Measurements from ENCODE around the gene FLRT1. TPM values are rescaled to one million over a fixed set of nuclear protein-coding genes. Genes with fewer than 3 reads are reported as not detected.

FLRT1 gene, protein sequence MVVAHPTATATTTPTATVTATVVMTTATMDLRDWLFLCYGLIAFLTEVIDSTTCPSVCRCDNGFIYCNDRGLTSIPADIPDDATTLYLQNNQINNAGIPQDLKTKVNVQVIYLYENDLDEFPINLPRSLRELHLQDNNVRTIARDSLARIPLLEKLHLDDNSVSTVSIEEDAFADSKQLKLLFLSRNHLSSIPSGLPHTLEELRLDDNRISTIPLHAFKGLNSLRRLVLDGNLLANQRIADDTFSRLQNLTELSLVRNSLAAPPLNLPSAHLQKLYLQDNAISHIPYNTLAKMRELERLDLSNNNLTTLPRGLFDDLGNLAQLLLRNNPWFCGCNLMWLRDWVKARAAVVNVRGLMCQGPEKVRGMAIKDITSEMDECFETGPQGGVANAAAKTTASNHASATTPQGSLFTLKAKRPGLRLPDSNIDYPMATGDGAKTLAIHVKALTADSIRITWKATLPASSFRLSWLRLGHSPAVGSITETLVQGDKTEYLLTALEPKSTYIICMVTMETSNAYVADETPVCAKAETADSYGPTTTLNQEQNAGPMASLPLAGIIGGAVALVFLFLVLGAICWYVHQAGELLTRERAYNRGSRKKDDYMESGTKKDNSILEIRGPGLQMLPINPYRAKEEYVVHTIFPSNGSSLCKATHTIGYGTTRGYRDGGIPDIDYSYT
- not detected for total RNA-seq

DNA sequence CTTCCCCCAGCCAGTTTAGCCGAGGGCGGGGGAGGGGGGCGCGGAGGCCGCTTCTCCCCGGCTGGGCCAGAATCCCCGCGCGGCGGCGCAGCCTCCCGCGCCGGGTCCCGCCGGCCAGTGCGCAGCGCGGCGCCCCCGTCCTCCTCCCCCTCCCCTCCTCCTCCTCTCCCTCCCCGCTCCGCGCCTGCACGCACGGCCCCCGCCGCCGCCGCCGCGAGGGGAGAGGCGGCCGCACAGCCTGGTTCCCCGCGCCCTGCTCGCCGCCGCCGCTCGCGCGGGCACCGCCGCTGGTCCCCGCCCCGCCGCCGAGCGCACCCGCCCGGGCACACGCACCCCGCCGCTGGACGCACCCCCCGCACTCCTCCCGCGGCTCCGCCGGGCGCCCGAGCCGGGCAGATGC lies at the start of gene FLRT1:
Gene FLRT1, plus strand, starts transcription at position 356 of the 400 bp plus-strand sequence. CDS start 80,337 bp downstream, outside the sequence.
- Mint-ChIP-seq H3K27ac (no peak within 1 kb of the TSS), H3K9me3 (no peaks in the 10 kb centered on the region), H3K36me3 (peaks cover 4% of the 10 kb centered on the region in 2 donors)
- DNase-seq (ENCODE audit: low spot score in 2 of 2) (no peak), ATAC-seq (no peak)

DNA sequence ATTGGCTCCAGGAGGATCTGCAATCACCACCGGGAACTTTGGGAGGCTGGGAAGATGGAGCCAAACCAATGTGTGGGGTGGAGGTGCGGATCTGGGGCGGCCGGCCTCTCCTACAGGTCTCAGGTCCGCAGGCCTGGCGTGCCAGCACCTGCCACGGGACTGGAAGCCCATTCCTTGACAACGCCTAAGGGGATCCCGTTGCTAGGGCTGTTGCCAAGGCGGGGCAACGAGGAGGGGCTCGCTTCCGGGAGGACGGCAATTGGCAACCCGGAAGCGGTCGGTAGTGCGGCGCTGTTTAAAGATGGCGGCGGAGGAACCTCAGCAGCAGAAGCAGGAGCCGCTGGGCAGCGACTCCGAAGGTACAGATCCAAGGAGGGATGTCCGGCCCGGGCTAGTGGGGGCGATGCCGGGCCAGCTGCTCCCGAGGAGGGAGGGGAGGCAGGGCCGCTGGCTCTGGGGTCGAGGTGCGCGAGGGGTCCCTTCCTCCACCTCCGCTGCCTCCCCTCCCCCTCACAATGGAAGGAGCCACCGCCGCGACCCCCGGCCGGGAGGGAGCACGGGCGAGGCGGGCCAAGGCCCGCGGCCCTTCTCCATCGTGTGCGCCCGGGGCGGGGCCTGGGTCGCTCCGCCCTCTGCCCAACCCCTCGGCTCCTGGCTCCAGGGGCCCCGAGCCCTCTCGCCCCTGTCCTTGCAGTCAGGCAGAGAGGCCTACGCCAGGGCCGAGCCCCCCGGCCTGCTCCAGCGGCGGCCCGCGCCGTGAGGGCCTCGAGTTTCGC lies 49.4 kb upstream of the FLRT1 start, which contains the start of gene OTUB1:
Gene OTUB1, plus strand, starts transcription at position 283 of the 776 bp plus-strand sequence. Its CDS starts 19 bp downstream, at position 302.
- H3K9me3 Mint-ChIP-seq: no peaks in the 10 kb centered on the region
- peaks cover 7 to 21% of the 10 kb centered on the region in 2 donors for H3K36me3 Mint-ChIP-seq
- peak; percentile 94 to 96 for ATAC-seq

DNA sequence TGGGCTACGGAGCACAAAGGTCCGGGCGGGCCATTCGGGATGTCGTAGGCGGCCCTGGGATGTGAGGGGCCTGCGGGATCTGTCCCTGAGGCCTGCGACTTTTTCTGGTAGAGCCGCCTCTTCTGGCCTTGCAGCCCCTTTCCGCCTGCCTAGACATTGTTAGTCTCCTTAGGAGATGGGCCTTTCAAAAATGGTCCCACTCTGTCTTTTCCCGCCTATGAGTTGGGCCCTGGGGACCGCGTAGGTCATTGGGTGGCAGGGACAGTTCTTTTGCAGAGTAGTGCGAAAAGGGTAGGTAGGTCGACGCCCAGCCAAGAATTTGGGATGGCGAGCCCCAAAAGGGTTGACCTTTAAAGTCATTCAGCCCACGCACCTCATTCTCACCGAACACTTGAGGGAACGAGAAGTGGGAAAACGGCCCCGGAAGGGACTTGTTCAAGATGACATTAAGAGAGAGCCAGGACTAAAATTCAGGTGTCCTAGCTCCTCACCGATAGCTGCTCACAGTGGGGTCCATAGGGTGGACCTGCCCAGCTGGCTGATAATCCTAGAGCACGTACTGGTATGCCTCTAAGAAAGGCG lies 48.7 kb upstream of the FLRT1 start:
- H3K27ac Mint-ChIP-seq: peak overlapping the region in 1 of 2 donors; percentile 44
- no peak for ATAC-seq
- no peak for DNase-seq (ENCODE audit: low spot score in 2 of 2)
- peaks cover 11 to 27% of the 10 kb centered on the region in 2 donors for H3K36me3 Mint-ChIP-seq
- no peaks in the 10 kb centered on the region for H3K9me3 Mint-ChIP-seq

More for the DNA sequence above, 49.4 kb upstream of the FLRT1 start, which contains the start of gene OTUB1:
- H3K27ac Mint-ChIP-seq: peak within 1 kb of the TSS; percentile 88 to 99
- DNase-seq (ENCODE audit: low spot score in 2 of 2): peak; percentile 87 to 88

DNA sequence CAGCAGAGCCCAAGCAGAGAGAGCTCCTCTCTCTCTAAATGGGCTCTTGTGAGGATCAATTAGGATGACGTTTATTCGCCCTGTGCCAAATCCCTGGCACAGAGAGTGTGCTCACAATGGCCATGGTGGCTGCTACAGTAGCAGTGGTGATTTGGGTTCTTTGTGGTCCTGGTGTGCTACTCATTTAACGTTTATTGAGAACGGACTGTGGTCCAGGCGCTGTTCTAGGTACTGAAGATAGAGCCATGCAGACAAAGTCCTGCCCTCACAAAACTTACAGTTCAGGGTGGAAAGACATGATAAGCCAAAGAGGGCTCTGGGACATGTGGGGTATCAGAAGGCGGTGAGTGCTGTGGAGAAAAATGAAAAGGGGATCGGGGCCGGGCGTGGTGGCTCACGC lies 44.2 kb upstream of the FLRT1 start:
- no peak for ATAC-seq
- Mint-ChIP-seq H3K36me3 (peaks cover 4 to 15% of the 10 kb centered on the region in 2 donors), H3K27ac (peak overlapping the region; percentile 26 to 37)

DNA sequence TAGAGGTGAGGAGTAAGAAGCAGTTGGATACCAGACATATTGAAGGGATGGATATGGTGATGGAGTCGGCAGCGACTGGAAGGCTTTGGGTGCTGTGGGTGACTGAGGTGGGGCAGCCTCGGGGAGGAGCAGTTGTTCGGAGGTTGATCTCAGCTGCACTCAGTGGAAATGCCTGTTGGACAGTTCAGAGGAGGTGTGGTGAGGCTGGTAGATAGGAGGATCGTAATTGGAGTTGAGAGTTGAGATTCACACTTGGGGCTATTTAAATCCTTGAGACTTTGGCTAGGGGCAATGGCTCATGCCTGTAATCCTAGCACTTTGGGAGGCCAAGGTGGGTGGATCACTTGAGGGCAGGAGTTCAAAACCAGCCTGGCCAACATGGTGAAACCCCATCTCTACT lies 42.6 kb upstream of the FLRT1 start:
- peak overlapping the region in 1 of 2 donors; percentile 0 for H3K27ac Mint-ChIP-seq
- DNase-seq (ENCODE audit: low spot score in 2 of 2) (no peak), ATAC-seq (no peak)
- peaks cover 4 to 15% of the 10 kb centered on the region in 2 donors for H3K36me3 Mint-ChIP-seq
- H3K9me3 Mint-ChIP-seq: no peaks in the 10 kb centered on the region

More for the DNA sequence above, 44.2 kb upstream of the FLRT1 start:
- no peak for DNase-seq (ENCODE audit: low spot score in 2 of 2)
- no peaks in the 10 kb centered on the region for H3K9me3 Mint-ChIP-seq

DNA sequence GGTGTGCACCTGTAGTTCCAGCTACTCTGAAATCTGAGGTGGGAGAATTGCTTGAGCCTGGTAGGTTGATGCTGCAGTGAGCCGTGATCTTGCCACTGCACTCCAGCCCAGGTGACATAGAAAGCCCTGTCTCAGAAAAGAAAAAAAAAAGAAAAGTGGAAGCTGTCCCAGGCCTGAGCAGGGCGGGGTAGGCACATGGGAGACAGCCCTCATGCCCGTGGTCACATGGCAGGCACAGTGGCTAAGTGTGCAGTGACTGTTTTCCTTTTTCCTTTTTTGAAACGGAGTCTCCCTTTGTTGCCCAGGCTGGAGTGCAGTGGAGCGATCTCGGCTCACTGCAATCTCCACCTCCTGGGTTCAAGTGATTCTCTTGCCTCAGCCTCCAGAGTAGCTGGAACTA lies 41.7 kb upstream of the FLRT1 start:
- Mint-ChIP-seq H3K9me3 (no peaks in the 10 kb centered on the region), H3K27ac (no peak overlapping the region), H3K36me3 (peaks cover 4 to 7% of the 10 kb centered on the region in 2 donors)
- ATAC-seq (no peak), DNase-seq (ENCODE audit: low spot score in 2 of 2) (no peak)

DNA sequence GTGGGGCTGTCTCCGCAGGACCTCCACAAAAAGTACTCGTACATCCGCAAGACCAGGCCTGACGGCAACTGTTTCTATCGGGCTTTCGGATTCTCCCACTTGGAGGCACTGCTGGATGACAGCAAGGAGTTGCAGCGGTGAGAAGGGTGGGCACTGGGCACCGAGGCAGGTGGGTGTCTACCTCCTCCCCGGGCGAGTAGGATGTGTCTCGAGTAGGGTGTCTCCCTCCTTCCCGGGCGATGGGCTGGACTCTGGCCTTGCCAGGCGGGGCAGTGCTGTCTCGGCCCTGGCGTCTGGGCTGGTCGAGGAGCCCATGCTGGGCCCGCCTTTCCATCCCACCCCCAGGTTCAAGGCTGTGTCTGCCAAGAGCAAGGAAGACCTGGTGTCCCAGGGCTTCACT lies 39.2 kb upstream of the FLRT1 start:
- Mint-ChIP-seq H3K27ac (no peak overlapping the region), H3K36me3 (peaks cover 2 to 4% of the 10 kb centered on the region in 2 donors), H3K9me3 (no peaks in the 10 kb centered on the region)
- DNase-seq (ENCODE audit: low spot score in 2 of 2): no peak
- ATAC-seq: no peak

DNA sequence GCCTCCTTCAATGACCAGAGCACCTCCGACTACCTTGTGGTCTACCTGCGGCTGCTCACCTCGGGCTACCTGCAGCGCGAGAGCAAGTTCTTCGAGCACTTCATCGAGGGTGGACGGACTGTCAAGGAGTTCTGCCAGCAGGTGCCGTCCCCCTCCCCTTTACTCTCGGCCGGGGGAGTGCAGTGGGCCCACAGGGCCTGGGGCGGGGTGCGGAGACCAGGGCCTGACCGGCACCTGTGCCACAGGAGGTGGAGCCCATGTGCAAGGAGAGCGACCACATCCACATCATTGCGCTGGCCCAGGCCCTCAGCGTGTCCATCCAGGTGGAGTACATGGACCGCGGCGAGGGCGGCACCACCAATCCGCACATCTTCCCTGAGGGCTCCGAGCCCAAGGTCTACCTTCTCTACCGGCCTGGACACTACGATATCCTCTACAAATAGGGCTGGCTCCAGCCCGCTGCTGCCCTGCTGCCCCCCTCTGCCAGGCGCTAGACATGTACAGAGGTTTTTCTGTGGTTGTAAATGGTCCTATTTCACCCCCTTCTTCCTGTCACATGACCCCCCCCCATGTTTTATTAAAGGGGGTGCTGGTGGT lies 38.5 kb upstream of the FLRT1 start:
- no peaks in the 10 kb centered on the region for H3K9me3 Mint-ChIP-seq
- DNase-seq (ENCODE audit: low spot score in 2 of 2): no peak
- ATAC-seq: no peak
- no peak overlapping the region for H3K27ac Mint-ChIP-seq
- no peaks in the 10 kb centered on the region for H3K36me3 Mint-ChIP-seq

DNA sequence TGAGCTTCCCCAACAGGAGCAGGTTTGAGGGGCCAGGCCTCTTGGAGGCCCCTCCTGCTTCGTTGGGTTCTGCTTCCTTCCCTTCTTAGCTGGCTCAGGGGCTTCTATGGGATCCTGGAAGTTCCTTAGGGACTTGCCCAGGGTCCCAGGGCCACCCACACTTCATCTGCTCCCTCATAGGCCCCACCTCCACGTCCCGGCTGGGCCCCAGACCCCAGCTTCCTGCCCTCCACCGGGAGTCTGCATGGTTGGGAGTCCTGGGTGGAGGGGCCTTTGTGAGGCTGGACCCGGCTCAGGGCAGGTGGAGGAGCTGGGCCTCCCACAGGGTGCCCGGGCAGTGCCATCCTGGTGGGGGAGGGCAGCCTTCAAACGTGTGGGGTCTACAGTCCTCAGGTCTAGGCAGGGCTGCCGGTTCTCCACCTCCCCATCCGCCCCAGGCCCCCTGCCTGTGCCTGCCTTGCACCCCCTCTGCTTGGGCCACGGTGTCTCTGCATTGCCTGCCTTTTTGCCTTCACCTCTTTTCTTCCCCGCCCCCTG lies 37.9 kb upstream of the FLRT1 start:
- Mint-ChIP-seq H3K36me3 (no peaks in the 10 kb centered on the region), H3K9me3 (no peaks in the 10 kb centered on the region), H3K27ac (no peak overlapping the region)
- DNase-seq (ENCODE audit: low spot score in 2 of 2) (no peak), ATAC-seq (no peak)

DNA sequence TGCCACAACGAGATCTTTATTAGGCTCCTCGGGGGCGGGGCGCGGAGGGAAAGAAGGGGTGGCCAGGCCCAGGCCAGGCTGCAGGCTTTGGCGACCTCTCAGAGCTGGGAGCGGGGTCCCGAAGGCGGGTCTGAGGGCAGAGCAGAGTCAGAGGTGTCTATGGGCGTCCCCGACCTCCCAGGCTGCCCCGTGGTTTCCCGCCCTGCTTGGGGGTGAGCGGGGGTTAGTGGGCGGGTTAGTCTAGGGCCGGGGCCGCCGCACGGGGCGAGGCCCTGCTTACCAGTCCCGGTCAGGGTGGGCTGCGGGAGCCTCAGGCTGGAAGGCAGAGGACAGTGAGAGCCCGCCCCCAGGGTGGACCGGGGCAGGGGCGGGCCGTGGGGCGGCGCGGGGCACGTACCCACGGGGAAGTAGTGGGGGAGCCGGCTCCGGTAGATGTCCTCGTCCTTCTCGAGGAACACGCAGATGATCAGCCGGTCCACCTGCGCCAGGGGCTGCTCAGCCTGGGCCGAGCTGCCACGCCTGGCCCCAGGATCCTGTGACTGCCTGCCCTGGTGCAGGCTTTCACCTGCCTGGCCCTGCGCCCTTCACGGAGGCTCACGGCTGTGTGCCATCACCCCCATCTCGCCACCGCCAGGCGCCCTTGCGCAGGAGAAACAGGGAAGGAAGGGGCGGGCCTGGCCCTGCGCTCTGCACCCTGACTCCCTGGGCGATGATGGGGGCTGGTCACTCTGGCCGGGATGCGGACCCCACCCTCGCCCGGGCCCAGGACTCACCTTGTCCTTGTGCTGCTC lies 37.0 kb upstream of the FLRT1 start:
- no peak overlapping the region for H3K27ac Mint-ChIP-seq
- H3K9me3 Mint-ChIP-seq: no peaks in the 10 kb centered on the region
- ATAC-seq (peak in 1 of 2 donors; percentile 14), DNase-seq (ENCODE audit: low spot score in 2 of 2) (peak in 1 of 2 donors; percentile 33)
- no peaks in the 10 kb centered on the region for H3K36me3 Mint-ChIP-seq

DNA sequence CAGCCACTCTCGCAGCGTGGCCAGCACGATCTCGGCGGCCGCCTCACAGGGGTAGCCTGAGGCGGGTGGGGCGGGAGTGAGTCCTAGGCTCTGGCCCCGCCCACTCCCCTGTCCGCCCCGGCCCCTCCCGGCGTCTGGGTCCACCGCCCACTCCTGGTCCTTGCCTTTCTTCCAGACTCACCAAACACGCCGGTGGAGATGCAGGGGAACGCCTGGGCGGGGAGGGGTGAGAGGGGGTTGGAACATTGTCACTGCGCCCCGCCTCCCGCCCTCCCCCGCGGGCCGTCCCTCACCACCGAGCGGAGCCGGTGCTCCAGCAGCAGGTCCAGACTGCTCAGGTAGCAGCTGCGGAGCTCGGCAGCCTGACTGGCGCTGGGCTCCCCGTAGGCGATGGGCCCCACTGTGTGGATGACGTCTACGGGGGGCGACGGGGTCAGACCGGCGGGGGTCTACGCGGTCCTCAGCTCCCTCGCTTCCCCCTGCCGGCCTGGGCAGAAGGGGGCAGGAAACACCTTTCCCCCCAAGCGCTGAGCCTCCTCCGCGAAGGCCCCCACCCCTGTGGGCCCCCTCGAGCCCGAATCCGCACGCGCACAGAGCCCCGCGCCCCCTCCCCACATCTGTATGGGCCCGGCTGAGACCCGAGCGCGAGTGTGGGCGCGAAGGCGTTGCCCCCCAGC lies 36.2 kb upstream of the FLRT1 start:
- Mint-ChIP-seq H3K36me3 (no peaks in the 10 kb centered on the region), H3K27ac (no peak overlapping the region), H3K9me3 (no peaks in the 10 kb centered on the region)
- DNase-seq (ENCODE audit: low spot score in 2 of 2) (peak in 1 of 2 donors; percentile 64), ATAC-seq (peak; percentile 44 to 58)

DNA sequence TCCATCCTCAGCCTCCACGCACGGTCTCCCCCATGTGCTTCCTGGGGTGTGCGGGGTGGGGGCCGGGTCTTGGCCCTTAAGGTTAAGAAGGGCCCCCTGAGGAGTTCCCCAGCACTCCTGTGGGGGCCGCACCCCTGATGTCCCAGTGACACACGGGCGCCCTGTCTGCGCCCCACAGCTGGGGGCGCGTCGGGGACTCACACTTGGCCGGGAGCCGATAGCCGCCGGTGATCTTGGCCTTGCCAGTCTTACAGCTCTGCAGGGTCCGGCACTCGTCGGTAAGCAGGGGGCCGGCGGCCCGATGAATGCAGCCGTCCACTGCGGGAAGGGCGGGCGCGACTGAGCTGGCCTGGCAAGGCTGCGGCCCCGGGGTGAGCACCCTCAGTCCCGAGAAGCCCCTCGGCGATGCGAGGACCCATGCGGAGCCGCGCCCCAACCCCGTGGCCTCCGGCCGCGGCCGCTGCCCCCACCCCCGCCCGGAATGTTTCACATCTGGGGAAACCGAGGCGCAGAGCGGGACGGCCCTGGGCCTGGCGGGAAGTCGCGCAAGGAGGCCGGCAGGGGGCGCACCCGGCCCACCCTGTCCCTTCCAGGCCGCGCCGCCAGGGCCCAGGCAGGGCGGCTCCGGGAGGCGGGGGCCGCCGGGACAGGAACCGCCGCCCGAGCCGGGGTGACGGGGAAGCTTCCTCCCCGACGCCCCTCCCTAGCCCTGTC lies 35.5 kb upstream of the FLRT1 start:
- Mint-ChIP-seq H3K9me3 (no peaks in the 10 kb centered on the region), H3K36me3 (no peaks in the 10 kb centered on the region), H3K27ac (no peak overlapping the region)
- ATAC-seq (peak; percentile 82 to 91), DNase-seq (ENCODE audit: low spot score in 2 of 2) (peak; percentile 70 to 84)

DNA sequence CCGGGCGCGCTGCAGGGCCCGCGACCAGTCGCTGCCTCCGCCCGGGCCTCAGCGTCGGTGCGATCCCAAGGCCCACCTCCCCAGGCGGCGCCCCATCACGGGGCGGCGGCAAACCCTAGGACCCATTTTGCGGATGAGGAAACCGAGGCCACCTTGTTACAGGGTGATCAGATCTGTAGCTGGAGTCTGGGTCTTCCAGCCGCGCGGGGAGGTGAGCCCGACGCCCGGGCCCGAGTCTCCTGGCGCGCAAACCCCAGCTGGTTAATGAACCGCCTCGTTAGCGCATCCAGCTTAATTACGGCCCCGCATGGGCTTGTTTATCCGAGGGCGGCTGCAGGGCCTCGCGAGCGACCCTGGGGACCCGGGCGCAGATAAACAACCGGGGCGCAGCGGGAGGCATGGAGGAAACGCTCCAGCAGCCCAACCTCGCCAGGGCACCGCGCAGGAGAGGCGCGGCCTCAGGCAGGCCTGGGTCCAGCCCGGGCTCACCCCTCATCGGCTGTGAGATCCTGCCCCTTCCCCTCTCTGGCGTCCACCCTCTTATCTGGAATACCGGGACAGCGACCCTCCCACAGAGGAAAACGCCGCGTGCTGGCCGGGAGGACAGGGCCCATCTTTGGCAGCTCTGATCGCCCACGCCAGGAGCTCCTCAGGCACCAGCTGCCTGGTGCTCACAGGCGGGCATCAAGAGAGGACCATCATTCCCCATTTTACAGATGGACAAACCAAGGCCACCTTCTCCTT lies 34.8 kb upstream of the FLRT1 start:
- ATAC-seq: no peak
- no peak for DNase-seq (ENCODE audit: low spot score in 2 of 2)
- no peak overlapping the region for H3K27ac Mint-ChIP-seq
- H3K9me3 Mint-ChIP-seq: no peaks in the 10 kb centered on the region
- H3K36me3 Mint-ChIP-seq: no peaks in the 10 kb centered on the region
